ENCODE results near the gene PLEKHO1. TPM values are rescaled to one million over a fixed set of nuclear protein-coding genes. Genes with fewer than 3 reads are reported as not detected.
"Not testable (repeated sequence)": the region's sequence is repeated elsewhere in the genome, so short reads cannot be mapped to it uniquely, and the experiment has no call there.

Gene PLEKHO1
- total and polyA plus RNA-seq, 4 donors: 41.6 to 88.0 (median 60.1) TPM

- WGBS, 2 donors: 84 to 87% methylated on average over 5 of the region's 5 CpGs
- ATAC-seq (ENCODE audit: insufficient read depth, low FRiP score) (no peak), DNase-seq (peak in 1 of 3 donors; percentile 51)
- H3K4me1 ChIP-seq (ENCODE audit: control insufficient read depth in 5 of 5, insufficient read depth in 5 of 5, low read length in 5 of 5): peaks cover 0 to 4% (median 0%) of the 10 kb centered on the region in 5 donors
- H3K9ac ChIP-seq (ENCODE audit: insufficient read depth in 1 of 2, low read length in 2 of 2): no peak overlapping the region
- H3K9me3 ChIP-seq (ENCODE audit: control insufficient read depth in 4 of 4, insufficient read depth in 3 of 4, low read length in 3 of 4): no peaks in the 10 kb centered on the region
- H3K27me3 ChIP-seq (ENCODE audit: control insufficient read depth in 3 of 3, insufficient read depth in 3 of 3, low read length in 2 of 3): no peaks in the 10 kb centered on the region
- H3K27ac ChIP-seq (ENCODE audit: low read depth in 1 of 2, low read length in 1 of 2): peak overlapping the region in 1 of 2 donors; percentile 29
- no peak for TF ChIP-seq CTCF (IDR thresholded peaks at IDR 0.05; ENCODE audit: control extremely low read depth, extremely low read depth)
- H3K4me3 ChIP-seq: no peak overlapping the region
- H3K36me3 ChIP-seq (ENCODE audit: control insufficient read depth in 4 of 4, insufficient read depth in 4 of 4, low read length in 4 of 4): peaks cover 0 to 6% (median 0%) of the 10 kb centered on the region in 4 donors
Observed at GRCh38 chr1:150138044-150138443, 11.7 kb upstream of the PLEKHO1 start.

GRCh38 chr1:150141452-150141851 is 8.3 kb upstream of the PLEKHO1 start:
- H3K27ac ChIP-seq (ENCODE audit: low read depth in 1 of 2, low read length in 1 of 2): no peak overlapping the region
- DNase-seq (no peak), ATAC-seq (ENCODE audit: insufficient read depth, low FRiP score) (no peak)
- peaks cover 0 to 10% (median 0%) of the 10 kb centered on the region in 5 donors for H3K4me1 ChIP-seq (ENCODE audit: control insufficient read depth in 5 of 5, insufficient read depth in 5 of 5, low read length in 5 of 5)
- no peak overlapping the region for H3K4me3 ChIP-seq
- H3K36me3 ChIP-seq (ENCODE audit: control insufficient read depth in 4 of 4, insufficient read depth in 4 of 4, low read length in 4 of 4): peaks cover 0 to 11% (median 0%) of the 10 kb centered on the region in 4 donors
- no peaks in the 10 kb centered on the region for H3K9me3 ChIP-seq (ENCODE audit: control insufficient read depth in 4 of 4, insufficient read depth in 3 of 4, low read length in 3 of 4)
- TF ChIP-seq CTCF (IDR thresholded peaks at IDR 0.05; ENCODE audit: control extremely low read depth, extremely low read depth): no peak
- H3K27me3 ChIP-seq (ENCODE audit: control insufficient read depth in 3 of 3, insufficient read depth in 3 of 3, low read length in 2 of 3): no peaks in the 10 kb centered on the region
- H3K9ac ChIP-seq (ENCODE audit: insufficient read depth in 1 of 2, low read length in 2 of 2): no peak overlapping the region

GRCh38 chr1:150142083-150142482 is 7.6 kb upstream of the PLEKHO1 start:
- no peak for DNase-seq
- Histone ChIP-seq H3K9ac (ENCODE audit: insufficient read depth in 1 of 2, low read length in 2 of 2) (no peak overlapping the region), H3K27ac (ENCODE audit: low read depth in 1 of 2, low read length in 1 of 2) (no peak overlapping the region), H3K36me3 (ENCODE audit: control insufficient read depth in 4 of 4, insufficient read depth in 4 of 4, low read length in 4 of 4) (peaks cover 0 to 11% (median 0%) of the 10 kb centered on the region in 4 donors), H3K4me3 (no peak overlapping the region), H3K4me1 (ENCODE audit: control insufficient read depth in 5 of 5, insufficient read depth in 5 of 5, low read length in 5 of 5) (peaks cover 0 to 10% (median 0%) of the 10 kb centered on the region in 5 donors), H3K9me3 (ENCODE audit: control insufficient read depth in 4 of 4, insufficient read depth in 3 of 4, low read length in 3 of 4) (no peaks in the 10 kb centered on the region), H3K27me3 (ENCODE audit: control insufficient read depth in 3 of 3, insufficient read depth in 3 of 3, low read length in 2 of 3) (no peaks in the 10 kb centered on the region)
- TF ChIP-seq CTCF (IDR thresholded peaks at IDR 0.05; ENCODE audit: control extremely low read depth, extremely low read depth): no peak
- no peak for ATAC-seq (ENCODE audit: insufficient read depth, low FRiP score)

- no peak overlapping the region for H3K4me3 ChIP-seq
- DNase-seq (no peak), ATAC-seq (ENCODE audit: insufficient read depth, low FRiP score) (no peak)
- H3K4me1 ChIP-seq (ENCODE audit: control insufficient read depth in 5 of 5, insufficient read depth in 5 of 5, low read length in 5 of 5): peaks cover 0 to 12% (median 3%) of the 10 kb centered on the region in 5 donors
- H3K9me3 ChIP-seq (ENCODE audit: control insufficient read depth in 4 of 4, insufficient read depth in 3 of 4, low read length in 3 of 4): no peaks in the 10 kb centered on the region
- TF ChIP-seq CTCF (IDR thresholded peaks at IDR 0.05; ENCODE audit: control extremely low read depth, extremely low read depth): no peak
- peaks cover 0 to 5% (median 0%) of the 10 kb centered on the region in 4 donors for H3K36me3 ChIP-seq (ENCODE audit: control insufficient read depth in 4 of 4, insufficient read depth in 4 of 4, low read length in 4 of 4)
- no peak overlapping the region for H3K27ac ChIP-seq (ENCODE audit: low read depth in 1 of 2, low read length in 1 of 2)
- 27 to 41% methylated on average over 5 of the region's 5 CpGs for WGBS, 2 donors
- H3K27me3 ChIP-seq (ENCODE audit: control insufficient read depth in 3 of 3, insufficient read depth in 3 of 3, low read length in 2 of 3): no peaks in the 10 kb centered on the region
- H3K9ac ChIP-seq (ENCODE audit: insufficient read depth in 1 of 2, low read length in 2 of 2): no peak overlapping the region
Observed at GRCh38 chr1:150144606-150145005, 5.1 kb upstream of the PLEKHO1 start.

GRCh38 chr1:150146016-150146415 is 3.7 kb upstream of the PLEKHO1 start:
- H3K27me3 ChIP-seq (ENCODE audit: control insufficient read depth in 3 of 3, insufficient read depth in 3 of 3, low read length in 2 of 3); H3K9me3 ChIP-seq (ENCODE audit: control insufficient read depth in 4 of 4, insufficient read depth in 3 of 4, low read length in 3 of 4); ATAC-seq (ENCODE audit: insufficient read depth, low FRiP score); H3K4me3 ChIP-seq; DNase-seq; H3K36me3 ChIP-seq (ENCODE audit: control insufficient read depth in 4 of 4, insufficient read depth in 4 of 4, low read length in 4 of 4); H3K27ac ChIP-seq (ENCODE audit: low read depth in 1 of 2, low read length in 1 of 2); H3K9ac ChIP-seq (ENCODE audit: insufficient read depth in 1 of 2, low read length in 2 of 2): not testable (repeated sequence)
- H3K4me1 ChIP-seq (ENCODE audit: control insufficient read depth in 5 of 5, insufficient read depth in 5 of 5, low read length in 5 of 5): peaks cover 2 to 14% (median 3%) of the 10 kb centered on the region in 5 donors
- 89 to 91% methylated on average over 5 of the region's 5 CpGs for WGBS, 2 donors
